Activated naive CD8-positive, alpha-beta T cell treated with anti-CD3 and anti-CD28 coated beads for 36 hours (primary cell): Measurements from ENCODE around the gene LRP1. TPM values are rescaled to one million over a fixed set of nuclear protein-coding genes. Genes with fewer than 3 reads are reported as not detected.
A peak's percentile ranks its signal among the peaks of the same experiment; 100 is the strongest.

Experiments
- DNase-seq: peaks from one replicate; pipeline ENCODE4 v3.0.0; 2021
- H3K27ac Mint-ChIP-seq: one replicate; pipeline ENCODE4 v1.8.0; 2022; ENCODE audit warnings: mild to moderate bottlenecking, moderate library complexity, mixed read lengths
- H3K27me3 Mint-ChIP-seq: one replicate; pipeline ENCODE4 v1.8.0; 2022; ENCODE audit warnings: mild to moderate bottlenecking, mixed read lengths
- H3K36me3 Mint-ChIP-seq: one replicate; pipeline ENCODE4 v1.8.0; 2021; ENCODE audit warnings: mild to moderate bottlenecking, mixed read lengths
- H3K4me1 Mint-ChIP-seq: one replicate; pipeline ENCODE4 v1.8.0; 2021; ENCODE audit warnings: mixed read lengths
- H3K4me3 Mint-ChIP-seq: one replicate; pipeline ENCODE4 v1.8.0; 2022; ENCODE audit warnings: mild to moderate bottlenecking, moderate library complexity, mixed read lengths
- H3K9me3 Mint-ChIP-seq: one replicate; pipeline ENCODE4 v1.8.0; 2022; ENCODE audit warnings: mixed read lengths
- total RNA-seq, 2 experiments: library from RNA; stranded (reverse); gene quantifications; one replicate each; pipeline ENCODE4 v1.2.3, GENCODE V29; 2021

LRP1 gene
- total RNA-seq, 2 experiments from 2014 or later, result 1.3 to 2.0 TPM

- Mint-ChIP-seq H3K36me3 (no peaks in the 10 kb centered on the region), H3K27me3 (peaks cover 51% of the 10 kb centered on the region), H3K27ac (no peak overlapping the region), H3K9me3 (no peaks in the 10 kb centered on the region), H3K4me3 (no peak overlapping the region), H3K4me1 (peaks cover 24% of the 10 kb centered on the region)
- no peak for DNase-seq
These were observed 85.6 kb downstream of the LRP1 start for GRCh38 chr12:57213763-57214397.

GRCh38 chr12:57214398-57214781, 86.1 kb downstream of the LRP1 start:
- Mint-ChIP-seq H3K4me1 (peaks cover 24% of the 10 kb centered on the region), H3K4me3 (no peak overlapping the region), H3K27me3 (peaks cover 56% of the 10 kb centered on the region), H3K27ac (no peak overlapping the region), H3K9me3 (no peaks in the 10 kb centered on the region), H3K36me3 (no peaks in the 10 kb centered on the region)
- DNase-seq, result peak; percentile 71

- H3K36me3 Mint-ChIP-seq, result no peaks in the 10 kb centered on the region
- no peak for DNase-seq
- peaks cover 62% of the 10 kb centered on the region for H3K27me3 Mint-ChIP-seq
- peaks cover 24% of the 10 kb centered on the region for H3K4me1 Mint-ChIP-seq
- no peaks in the 10 kb centered on the region for H3K9me3 Mint-ChIP-seq
- no peak overlapping the region for H3K27ac Mint-ChIP-seq
- no peak overlapping the region for H3K4me3 Mint-ChIP-seq
These were observed 86.8 kb downstream of the LRP1 start for GRCh38 chr12:57215065-57215464.

- Mint-ChIP-seq H3K4me3 (peak overlapping the region; percentile 64), H3K9me3 (no peaks in the 10 kb centered on the region), H3K4me1 (peaks cover 25% of the 10 kb centered on the region), H3K27me3 (peaks cover 65% of the 10 kb centered on the region), H3K36me3 (no peaks in the 10 kb centered on the region), H3K27ac (no peak overlapping the region)
- no peak for DNase-seq
These were observed 87.4 kb downstream of the LRP1 start for GRCh38 chr12:57215668-57216013.

GRCh38 chr12:57216014-57216911, 88.0 kb downstream of the LRP1 start, which contains the start of gene NXPH4:
Gene NXPH4, plus strand, starts transcription at chr12:57216794. Its CDS starts 176 bp downstream, at chr12:57216970.
- peaks cover 26% of the 10 kb centered on the region for H3K4me1 Mint-ChIP-seq
- no peak within 1 kb of the TSS for H3K27ac Mint-ChIP-seq

GRCh38 chr12:57216921-57217879, 88.9 kb downstream of the LRP1 start:
- H3K4me3 Mint-ChIP-seq, result peak overlapping the region; percentile 69
- DNase-seq, result no peak
- peaks cover 32% of the 10 kb centered on the region for H3K4me1 Mint-ChIP-seq
- no peaks in the 10 kb centered on the region for H3K9me3 Mint-ChIP-seq
- no peaks in the 10 kb centered on the region for H3K36me3 Mint-ChIP-seq
- peaks cover 81% of the 10 kb centered on the region for H3K27me3 Mint-ChIP-seq
- H3K27ac Mint-ChIP-seq, result no peak overlapping the region

More at GRCh38 chr12:57216014-57216911, 88.0 kb downstream of the LRP1 start, which contains the start of gene NXPH4:
- DNase-seq, result peak; percentile 57
- H3K36me3 Mint-ChIP-seq, result no peaks in the 10 kb centered on the region
- H3K4me3 Mint-ChIP-seq, result peak within 1 kb of the TSS; percentile 69
- H3K27me3 Mint-ChIP-seq, result peaks cover 71% of the 10 kb centered on the region
- H3K9me3 Mint-ChIP-seq, result no peaks in the 10 kb centered on the region

- peaks cover 36% of the 10 kb centered on the region for H3K4me1 Mint-ChIP-seq
- H3K27me3 Mint-ChIP-seq, result peaks cover 90% of the 10 kb centered on the region
- H3K27ac Mint-ChIP-seq, result no peak overlapping the region
- H3K4me3 Mint-ChIP-seq, result no peak overlapping the region
- H3K9me3 Mint-ChIP-seq, result no peaks in the 10 kb centered on the region
- no peak for DNase-seq
- no peaks in the 10 kb centered on the region for H3K36me3 Mint-ChIP-seq
These were observed 90.0 kb downstream of the LRP1 start for GRCh38 chr12:57218030-57218853.

GRCh38 chr12:57219205-57219992, 91.1 kb downstream of the LRP1 start:
- H3K36me3 Mint-ChIP-seq, result no peaks in the 10 kb centered on the region
- H3K4me1 Mint-ChIP-seq, result peaks cover 31% of the 10 kb centered on the region
- no peak for DNase-seq
- H3K27me3 Mint-ChIP-seq, result peaks cover 90% of the 10 kb centered on the region
- no peak overlapping the region for H3K4me3 Mint-ChIP-seq
- no peak overlapping the region for H3K27ac Mint-ChIP-seq
- H3K9me3 Mint-ChIP-seq, result no peaks in the 10 kb centered on the region

GRCh38 chr12:57219993-57220754, 91.9 kb downstream of the LRP1 start:
- Mint-ChIP-seq H3K4me3 (no peak overlapping the region), H3K27ac (no peak overlapping the region), H3K36me3 (no peaks in the 10 kb centered on the region), H3K9me3 (no peaks in the 10 kb centered on the region), H3K27me3 (peaks cover 90% of the 10 kb centered on the region), H3K4me1 (peaks cover 33% of the 10 kb centered on the region)
- DNase-seq, result no peak

- Mint-ChIP-seq H3K4me1 (peaks cover 31% of the 10 kb centered on the region), H3K4me3 (no peak overlapping the region), H3K9me3 (no peaks in the 10 kb centered on the region), H3K27ac (no peak overlapping the region), H3K27me3 (peaks cover 90% of the 10 kb centered on the region), H3K36me3 (no peaks in the 10 kb centered on the region)
- DNase-seq, result no peak
These were observed 92.5 kb downstream of the LRP1 start for GRCh38 chr12:57220770-57221168.

- H3K9me3 Mint-ChIP-seq, result no peaks in the 10 kb centered on the region
- no peaks in the 10 kb centered on the region for H3K36me3 Mint-ChIP-seq
- H3K4me3 Mint-ChIP-seq, result no peak overlapping the region
- peaks cover 31% of the 10 kb centered on the region for H3K4me1 Mint-ChIP-seq
- no peak overlapping the region for H3K27ac Mint-ChIP-seq
- peaks cover 91% of the 10 kb centered on the region for H3K27me3 Mint-ChIP-seq
- no peak for DNase-seq
These were observed 93.1 kb downstream of the LRP1 start for GRCh38 chr12:57221169-57221917.
